Stimulated activated CD4-positive, alpha-beta T cell treated with anti-CD3 and anti-CD28 coated beads, Interleukin-12 subunit alpha, Interleukin-12 subunit beta, amount 100 ng/mL, for 24 hours (primary cell): Measurements from ENCODE around the gene RXFP3.
A peak's percentile ranks its signal among the peaks of the same experiment; 100 is the strongest.
"Not testable (repeated sequence)": the region's sequence is repeated elsewhere in the genome, so short reads cannot be mapped to it uniquely, and the experiment has no call there.

Experiments used
- DNase-seq, 2 experiments: peaks; one replicate each; pipeline ENCODE4 v3.0.0-alpha.2; 2020; ENCODE audit warnings: low read depth in 2 of 2

The RXFP3 gene

GRCh38 chr5:33936004-33936380, 194 bp upstream of the RXFP3 start:
- DNase-seq, result peak; percentile 6 to 22

- no peak for DNase-seq
Observed at GRCh38 chr5:33937017-33937706, 976 bp downstream of the RXFP3 start.

GRCh38 chr5:33937707-33938506, 1.7 kb downstream of the RXFP3 start:
- no peak for DNase-seq

- DNase-seq, result no peak
Observed at GRCh38 chr5:33938507-33938796, 2.3 kb downstream of the RXFP3 start.

GRCh38 chr5:33938881-33939280, 2.7 kb downstream of the RXFP3 start:
- DNase-seq, result no peak

- no peak for DNase-seq
Observed at GRCh38 chr5:33939556-33940262, 3.5 kb downstream of the RXFP3 start.

- no peak for DNase-seq
Observed at GRCh38 chr5:33941090-33941489, 4.9 kb downstream of the RXFP3 start.

GRCh38 chr5:33944543-33945132, 8.5 kb downstream of the RXFP3 start:
- DNase-seq, result no peak

GRCh38 chr5:33952175-33952574, 16.0 kb downstream of the RXFP3 start:
- not testable (repeated sequence) for DNase-seq

- no peak for DNase-seq
Observed at GRCh38 chr5:33957577-33958150, 21.5 kb downstream of the RXFP3 start.

GRCh38 chr5:33958176-33958575, 22.0 kb downstream of the RXFP3 start:
- no peak for DNase-seq

GRCh38 chr5:33964132-33964700, 28.0 kb downstream of the RXFP3 start:
- DNase-seq, result no peak

GRCh38 chr5:33966805-33967204, 30.6 kb downstream of the RXFP3 start:
- no peak for DNase-seq

GRCh38 chr5:33968211-33969005, 32.2 kb downstream of the RXFP3 start:
- no peak for DNase-seq

GRCh38 chr5:33969572-33970452, 33.6 kb downstream of the RXFP3 start:
- DNase-seq, result no peak

GRCh38 chr5:33973271-33973670, 37.1 kb downstream of the RXFP3 start:
- DNase-seq, result no peak

- DNase-seq, result no peak
Observed at GRCh38 chr5:33975852-33976251, 39.7 kb downstream of the RXFP3 start.

GRCh38 chr5:33976307-33976706, 40.1 kb downstream of the RXFP3 start:
- no peak for DNase-seq

- DNase-seq, result no peak
Observed at GRCh38 chr5:33978306-33978705, 42.1 kb downstream of the RXFP3 start.

GRCh38 chr5:33980030-33980429, 43.8 kb downstream of the RXFP3 start:
- DNase-seq, result no peak
